Keratinocyte (primary cell): ENCODE results near the gene FMN2.

Experiments used
- EZH2 ChIP-seq: IDR thresholded peaks from one replicate; pipeline ENCODE4 v1.6.1; 2012; ENCODE audit warnings: inconsistent platforms, mild to moderate bottlenecking, low read length, moderate library complexity
- TF ChIP-seq, protein P1 (sequence below), 3 experiments: IDR thresholded peaks in 1 of 3; conservative IDR thresholded peaks in 1 of 3; optimal IDR thresholded peaks in 1 of 3; 2 replicates in 2 of 3; 3 replicates in 1 of 3; pipeline versions ENCODE3 to v1.5.1; 2011; ENCODE audit warnings: low read length in 3 of 3, mild to moderate bottlenecking in 3 of 3, moderate library complexity in 2 of 3, control low read depth in 1 of 3, inconsistent platforms in 1 of 3; ENCODE audit not compliant: insufficient read depth in 2 of 3; ENCODE audit errors: extremely low read depth in 1 of 3

DNA sequence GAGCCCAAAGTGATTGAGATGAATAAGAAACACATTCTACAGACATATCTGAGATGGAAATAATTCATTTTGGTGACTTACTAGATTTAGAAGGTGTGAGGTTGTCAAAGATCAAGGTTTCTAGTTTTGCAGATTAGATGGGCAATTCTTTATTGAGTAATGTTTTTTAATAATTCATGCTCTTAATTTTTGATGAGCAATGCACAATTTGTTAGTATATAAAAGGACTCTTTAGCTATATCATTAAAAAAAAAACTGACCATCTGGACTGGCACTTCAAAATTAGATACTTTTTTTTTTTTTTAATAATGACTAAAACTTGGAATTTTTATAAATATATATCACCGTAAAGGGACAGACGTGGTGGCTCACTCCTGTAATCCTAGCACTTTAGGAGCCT is 63.9 kb downstream of the FMN2 start:
- TF ChIP-seq, protein P1, sequence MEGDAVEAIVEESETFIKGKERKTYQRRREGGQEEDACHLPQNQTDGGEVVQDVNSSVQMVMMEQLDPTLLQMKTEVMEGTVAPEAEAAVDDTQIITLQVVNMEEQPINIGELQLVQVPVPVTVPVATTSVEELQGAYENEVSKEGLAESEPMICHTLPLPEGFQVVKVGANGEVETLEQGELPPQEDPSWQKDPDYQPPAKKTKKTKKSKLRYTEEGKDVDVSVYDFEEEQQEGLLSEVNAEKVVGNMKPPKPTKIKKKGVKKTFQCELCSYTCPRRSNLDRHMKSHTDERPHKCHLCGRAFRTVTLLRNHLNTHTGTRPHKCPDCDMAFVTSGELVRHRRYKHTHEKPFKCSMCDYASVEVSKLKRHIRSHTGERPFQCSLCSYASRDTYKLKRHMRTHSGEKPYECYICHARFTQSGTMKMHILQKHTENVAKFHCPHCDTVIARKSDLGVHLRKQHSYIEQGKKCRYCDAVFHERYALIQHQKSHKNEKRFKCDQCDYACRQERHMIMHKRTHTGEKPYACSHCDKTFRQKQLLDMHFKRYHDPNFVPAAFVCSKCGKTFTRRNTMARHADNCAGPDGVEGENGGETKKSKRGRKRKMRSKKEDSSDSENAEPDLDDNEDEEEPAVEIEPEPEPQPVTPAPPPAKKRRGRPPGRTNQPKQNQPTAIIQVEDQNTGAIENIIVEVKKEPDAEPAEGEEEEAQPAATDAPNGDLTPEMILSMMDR (optimal IDR thresholded peaks at IDR 0.05 in 1 of 3, IDR thresholded peaks at IDR 0.05 in 1 of 3, conservative IDR thresholded peaks at IDR 0.05 in 1 of 3; ENCODE audit: extremely low read depth in 1 of 3, insufficient read depth in 2 of 3, low read length in 3 of 3), result no peak
- TF ChIP-seq EZH2, result no peak
